ENCODE measurements around the gene DDX51.

The DDX51 gene

DNA sequence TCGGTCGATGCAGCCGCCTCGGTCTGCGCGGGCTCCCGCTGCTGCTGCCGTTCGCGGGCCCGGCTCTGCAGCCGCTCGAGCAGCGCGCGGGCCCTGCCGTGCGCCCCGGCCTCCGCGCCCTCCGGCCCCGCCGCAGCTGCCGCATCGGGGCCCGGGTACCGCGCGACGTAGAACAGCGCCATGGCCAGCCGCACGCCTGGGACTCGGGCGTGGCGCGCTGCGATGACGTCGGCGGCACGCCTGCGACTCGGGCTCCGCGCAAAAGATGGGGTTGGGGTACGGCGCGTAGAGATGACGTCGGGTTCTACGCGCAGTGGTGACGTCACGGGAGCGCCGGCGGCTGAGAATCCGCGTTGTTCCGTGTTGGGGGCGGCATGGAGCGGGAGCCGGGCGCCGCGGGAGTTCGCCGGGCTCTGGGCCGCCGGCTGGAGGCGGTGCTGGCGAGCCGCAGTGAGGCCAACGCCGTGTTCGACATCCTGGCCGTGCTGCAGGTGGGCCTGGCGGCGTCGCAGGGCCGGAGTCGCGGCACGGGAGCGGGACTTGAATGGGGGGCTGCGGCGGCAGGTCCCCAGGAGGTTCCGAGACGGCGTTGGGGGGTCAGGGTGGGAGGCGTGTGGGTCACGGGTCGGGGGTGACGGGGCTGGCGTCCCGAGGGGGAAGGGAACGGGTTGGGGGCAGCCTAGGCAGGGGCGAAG is at the start of gene DDX51, which contains the start of gene NOC4L:
Gene DDX51, minus strand, starts transcription at position 205 of the 695 bp plus-strand sequence. Its CDS starts 23 bp downstream, at position 182.
Gene NOC4L, plus strand, starts transcription at position 343 of the 695 bp plus-strand sequence. Its CDS starts 32 bp downstream, at position 375.
- DNase-seq (ENCODE audit: low read depth, low spot score): peak; percentile 58
- ChIA-PET POLR2A (no interaction called here), CTCF (interaction anchor here (2.3 kb wide), 1 partner anchor 9 kb away, joined by 25 read pairs; no protein-coding TSS in a partner anchor)
- TF ChIP-seq CTCF (IDR thresholded peaks at IDR 0.05; ENCODE audit: insufficient read depth, low read length, missing control alignments): no peak
- H3K4me3 ChIP-seq (ENCODE audit: low read depth, low read length): peak within 1 kb of the TSS; percentile 88

DNA sequence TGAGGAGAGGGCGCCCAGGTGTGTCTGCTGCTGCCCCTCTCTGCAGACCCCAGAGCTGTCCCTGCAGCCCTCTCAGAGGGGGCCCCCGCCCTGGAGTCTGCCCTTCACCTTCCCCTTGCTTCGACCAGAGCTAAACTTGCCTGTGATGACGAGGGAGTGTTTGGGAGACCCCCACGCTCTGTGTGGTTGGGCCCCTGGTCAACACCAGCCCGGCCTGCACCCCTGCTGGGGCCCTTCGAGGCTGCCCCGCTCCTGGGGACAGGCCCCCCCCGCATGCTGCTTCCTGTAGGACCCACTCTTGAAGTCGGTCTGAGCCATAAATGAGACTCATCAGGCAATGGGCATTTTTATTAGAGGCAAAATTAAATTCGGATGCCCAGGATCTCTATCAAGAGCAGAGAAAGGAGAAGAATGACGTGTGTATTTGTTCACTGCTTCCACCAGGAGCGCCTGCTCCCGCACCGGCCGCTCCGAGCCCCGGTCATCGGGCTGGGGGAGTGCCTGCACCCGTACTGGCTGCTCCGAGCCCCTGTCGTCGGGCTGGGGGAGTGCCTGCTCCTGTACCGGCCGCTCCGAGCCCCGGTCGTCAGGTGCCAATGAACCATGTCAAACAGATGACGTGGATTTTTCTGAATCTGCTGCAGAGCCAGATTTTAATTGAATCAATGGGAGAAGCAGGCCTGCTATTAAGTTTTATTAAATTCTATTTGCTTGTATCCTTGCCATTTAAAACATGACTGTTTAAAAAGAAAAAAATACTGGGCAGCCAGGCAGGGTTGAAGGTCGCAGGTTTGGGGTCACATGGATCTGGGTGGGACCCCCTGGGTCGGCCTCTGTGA is 47.8 kb upstream of the DDX51 start:
- H3K4me3 ChIP-seq (ENCODE audit: low read depth, low read length): no peak overlapping the region
- no peak for TF ChIP-seq CTCF (IDR thresholded peaks at IDR 0.05; ENCODE audit: insufficient read depth, low read length, missing control alignments)
- no peak for DNase-seq (ENCODE audit: low read depth, low spot score)
- ChIA-PET CTCF (no interaction called here), POLR2A (no interaction called here)

DNA sequence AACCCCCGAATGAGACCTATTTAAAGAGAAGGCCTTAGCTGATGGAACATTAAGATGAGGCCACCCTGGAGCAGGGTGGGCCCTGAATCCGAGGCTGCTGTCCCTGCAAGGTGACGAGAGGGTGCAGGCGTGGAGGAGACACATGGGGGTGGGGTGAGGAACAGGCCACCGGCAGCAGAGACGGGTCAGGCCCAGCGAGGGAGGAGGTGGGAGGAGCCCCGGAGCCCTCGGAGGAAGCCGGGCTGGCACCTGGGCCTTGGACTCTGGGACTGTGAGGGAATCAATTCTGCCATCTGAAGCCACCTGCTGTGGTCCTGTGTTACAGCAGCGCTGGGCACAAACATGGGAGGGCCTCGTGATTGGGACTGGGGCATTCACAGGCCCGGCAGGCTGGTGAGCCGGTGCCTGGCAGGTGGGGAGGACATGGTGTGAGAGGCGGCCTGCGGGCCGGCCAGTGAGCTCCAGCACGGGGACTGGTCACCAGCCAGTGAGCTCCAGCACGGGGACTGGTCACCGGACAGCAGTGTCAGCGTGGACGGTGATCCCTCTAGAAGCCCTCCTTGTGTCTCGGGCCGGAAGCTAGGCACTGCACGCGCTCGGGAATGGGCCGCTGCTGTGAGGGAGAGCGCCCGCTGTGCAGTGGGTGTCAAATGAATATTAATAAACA is 46.8 kb upstream of the DDX51 start:
- DNase-seq (ENCODE audit: low read depth, low spot score): no peak
- POLR2A ChIA-PET: no interaction called here
- no peak for TF ChIP-seq CTCF (IDR thresholded peaks at IDR 0.05; ENCODE audit: insufficient read depth, low read length, missing control alignments)
- CTCF ChIA-PET: no interaction called here
- no peak overlapping the region for H3K4me3 ChIP-seq (ENCODE audit: low read depth, low read length)

- DNase-seq (ENCODE audit: low read depth, low spot score): no peak
- H3K4me3 ChIP-seq (ENCODE audit: low read depth, low read length): peak overlapping the region; percentile 61
- no peak for TF ChIP-seq CTCF (IDR thresholded peaks at IDR 0.05; ENCODE audit: insufficient read depth, low read length, missing control alignments)
- ChIA-PET CTCF (interaction anchor here (1.2 kb wide), 1 partner anchor 36 kb away, joined by 5 read pairs; no protein-coding TSS in a partner anchor), POLR2A (no interaction called here)
Measured at GRCh38 chr12:132190012-132190755, 46.1 kb upstream of the DDX51 start.

DNA sequence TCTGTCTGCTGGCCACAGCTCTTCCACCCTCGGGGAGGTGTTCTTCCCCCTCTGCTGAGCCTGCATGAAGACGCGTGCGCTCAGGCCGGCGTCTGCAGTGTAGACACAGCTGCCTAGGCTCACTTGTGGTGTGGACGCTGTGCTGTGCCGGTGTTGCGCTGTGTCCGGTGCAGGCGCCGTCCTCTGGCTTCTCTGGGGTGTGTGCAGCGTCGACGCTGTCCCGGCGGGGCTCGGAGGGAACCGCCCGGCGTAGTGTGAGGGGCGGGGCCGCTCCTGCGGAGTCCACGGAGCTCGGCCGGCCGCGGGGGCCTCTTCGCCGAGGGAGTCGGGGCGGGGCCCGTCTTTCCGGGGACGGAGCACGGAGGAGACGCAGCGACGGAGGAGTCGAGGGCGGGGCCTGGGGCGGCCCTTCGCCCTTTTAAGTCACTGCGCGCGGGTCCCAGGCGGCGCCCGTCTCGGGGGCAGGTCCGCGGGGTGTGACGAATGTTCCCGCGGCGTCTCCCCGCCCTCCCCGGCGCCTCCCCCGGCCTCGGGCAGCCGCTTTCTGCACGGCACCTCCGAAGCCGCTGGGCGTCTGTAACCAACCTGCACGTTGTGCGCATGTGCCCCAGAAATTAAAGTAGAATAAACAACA is 45.4 kb upstream of the DDX51 start:
- POLR2A ChIA-PET: no interaction called here
- H3K4me3 ChIP-seq (ENCODE audit: low read depth, low read length): peak overlapping the region; percentile 61
- TF ChIP-seq CTCF (IDR thresholded peaks at IDR 0.05; ENCODE audit: insufficient read depth, low read length, missing control alignments): no peak
- CTCF ChIA-PET: interaction anchor here (1.2 kb wide), 1 partner anchor 36 kb away, joined by 5 read pairs; no protein-coding TSS in a partner anchor
- DNase-seq (ENCODE audit: low read depth, low spot score): peak; percentile 14

Data from AG04449 (cell line).